ENCODE data around the gene GCNT1.

DNA sequence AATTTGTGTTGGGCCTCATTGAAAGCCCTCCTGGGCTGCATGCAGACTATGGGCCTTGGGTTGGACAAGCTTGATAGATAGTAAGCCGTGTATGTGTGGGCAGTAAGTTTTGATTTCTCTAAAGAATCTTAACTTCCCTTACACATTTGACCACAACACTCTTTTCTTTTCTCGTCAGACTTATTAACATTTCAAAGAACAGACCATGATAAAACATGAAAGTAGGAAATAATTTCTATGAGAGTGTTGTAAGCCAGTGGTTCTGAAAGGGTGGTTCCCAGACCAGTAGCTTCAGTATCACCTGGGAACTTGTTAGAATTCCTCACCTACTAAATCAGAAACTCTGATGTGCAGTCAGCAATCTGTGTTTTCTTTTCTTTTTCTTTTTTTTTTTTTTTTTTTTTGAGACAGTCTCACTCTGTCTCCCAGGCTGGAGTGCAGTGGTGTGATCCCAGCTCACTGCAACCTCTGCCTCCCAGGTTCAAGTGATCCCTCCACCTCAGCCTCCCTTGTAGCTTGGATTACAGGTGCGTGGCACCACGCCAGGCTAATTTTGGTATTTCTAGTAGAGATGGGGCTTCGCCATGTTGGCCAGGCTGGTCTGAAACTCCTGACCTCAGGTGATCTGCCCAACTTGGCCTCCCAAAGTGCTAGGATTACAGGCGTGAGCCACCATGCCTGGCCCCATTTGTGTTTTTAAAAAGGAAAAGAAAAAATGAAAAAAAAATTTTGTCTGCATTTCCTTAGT is 20.0 kb upstream of the GCNT1 start:
- TF ChIP-seq, protein P1, sequence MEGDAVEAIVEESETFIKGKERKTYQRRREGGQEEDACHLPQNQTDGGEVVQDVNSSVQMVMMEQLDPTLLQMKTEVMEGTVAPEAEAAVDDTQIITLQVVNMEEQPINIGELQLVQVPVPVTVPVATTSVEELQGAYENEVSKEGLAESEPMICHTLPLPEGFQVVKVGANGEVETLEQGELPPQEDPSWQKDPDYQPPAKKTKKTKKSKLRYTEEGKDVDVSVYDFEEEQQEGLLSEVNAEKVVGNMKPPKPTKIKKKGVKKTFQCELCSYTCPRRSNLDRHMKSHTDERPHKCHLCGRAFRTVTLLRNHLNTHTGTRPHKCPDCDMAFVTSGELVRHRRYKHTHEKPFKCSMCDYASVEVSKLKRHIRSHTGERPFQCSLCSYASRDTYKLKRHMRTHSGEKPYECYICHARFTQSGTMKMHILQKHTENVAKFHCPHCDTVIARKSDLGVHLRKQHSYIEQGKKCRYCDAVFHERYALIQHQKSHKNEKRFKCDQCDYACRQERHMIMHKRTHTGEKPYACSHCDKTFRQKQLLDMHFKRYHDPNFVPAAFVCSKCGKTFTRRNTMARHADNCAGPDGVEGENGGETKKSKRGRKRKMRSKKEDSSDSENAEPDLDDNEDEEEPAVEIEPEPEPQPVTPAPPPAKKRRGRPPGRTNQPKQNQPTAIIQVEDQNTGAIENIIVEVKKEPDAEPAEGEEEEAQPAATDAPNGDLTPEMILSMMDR (IDR thresholded peaks at IDR 0.05): no peak
- TF ChIP-seq EP300 (IDR thresholded peaks at IDR 0.05): no peak
- no peak for TF ChIP-seq POLR2A (IDR thresholded peaks at IDR 0.05)

Data from ovary (tissue), 3 donors.